H9 (cell line): ENCODE data around the gene VAMP8. TPM values are rescaled to one million over a fixed set of nuclear protein-coding genes. Genes with fewer than 3 reads are reported as not detected.
A peak's percentile ranks its signal among the peaks of the same experiment; 100 is the strongest.

Experiments used
- DNase-seq: peaks from one replicate; pipeline ENCODE4 v3.0.0-alpha.2; 2017
- H2AFZ ChIP-seq: one replicate; pipeline ENCODE4 v1.6.1; 2013; ENCODE audit warnings: mild to moderate bottlenecking, low read length, control low read depth, moderate library complexity
- H2AK5ac ChIP-seq: 2 replicates; pipeline ENCODE4 v1.6.1; 2013; ENCODE audit warnings: low read length, control low read depth, mixed read lengths; ENCODE audit not compliant: insufficient read length
- H2BK120ac ChIP-seq: one replicate; pipeline ENCODE4 v1.6.1; 2013; ENCODE audit warnings: low read depth, mild to moderate bottlenecking, low read length, control low read depth, inconsistent platforms; ENCODE audit not compliant: poor library complexity, severe bottlenecking
- H2BK12ac ChIP-seq: 2 replicates; pipeline ENCODE4 v1.6.1; 2013; ENCODE audit warnings: low read length, control low read depth, mixed read lengths, low read depth; ENCODE audit not compliant: insufficient read length
- H2BK15ac ChIP-seq: 2 replicates; pipeline ENCODE4 v1.6.1; 2013; ENCODE audit warnings: low read depth, low read length, control low read depth
- H2BK20ac ChIP-seq: one replicate; pipeline ENCODE4 v1.6.1; 2013; ENCODE audit warnings: low read depth, mild to moderate bottlenecking, low read length, control low read depth, inconsistent platforms; ENCODE audit not compliant: poor library complexity, severe bottlenecking
- H2BK5ac ChIP-seq: 2 replicates; pipeline ENCODE4 v1.6.1; 2013; ENCODE audit warnings: low read length, control low read depth, mixed read lengths; ENCODE audit not compliant: insufficient read length
- H3K14ac ChIP-seq: 2 replicates; pipeline ENCODE4 v1.6.1; 2013; ENCODE audit warnings: low read length, control low read depth; ENCODE audit not compliant: insufficient read depth
- H3K18ac ChIP-seq: 2 replicates; pipeline ENCODE4 v1.6.1; 2013; ENCODE audit warnings: low read depth, mild to moderate bottlenecking, mixed read lengths, low read length, control low read depth; ENCODE audit not compliant: insufficient read length
- H3K23ac ChIP-seq: 2 replicates; pipeline ENCODE4 v1.6.1; 2013; ENCODE audit warnings: low read length, control low read depth, mixed read lengths, low read depth; ENCODE audit not compliant: insufficient read length
- H3K23me2 ChIP-seq: 2 replicates; pipeline ENCODE4 v1.6.1; 2013; ENCODE audit warnings: low read depth, mild to moderate bottlenecking, mixed read lengths, low read length, control low read depth; ENCODE audit not compliant: insufficient read length, poor library complexity, severe bottlenecking
- H3K27ac ChIP-seq: 2 replicates; pipeline ENCODE4 v1.5.1; 2013; ENCODE audit warnings: low read length, control low read depth, mixed read lengths, low read depth; ENCODE audit not compliant: insufficient read length
- H3K27me3 ChIP-seq: 2 replicates; pipeline ENCODE4 v1.6.1; 2013; ENCODE audit warnings: low read length, control low read depth, inconsistent platforms; ENCODE audit not compliant: insufficient read depth
- H3K4ac ChIP-seq: 2 replicates; pipeline ENCODE4 v1.6.1; 2013; ENCODE audit warnings: low read depth, mild to moderate bottlenecking, control low read depth, inconsistent platforms, low read length, moderate library complexity
- H3K4me1 ChIP-seq: 2 replicates; pipeline ENCODE4 v1.6.1; 2013; ENCODE audit warnings: low read length, control low read depth, inconsistent platforms; ENCODE audit not compliant: insufficient read depth
- H3K4me2 ChIP-seq: 2 replicates; pipeline ENCODE4 v1.6.1; 2013; ENCODE audit warnings: low read length, control low read depth, mixed read lengths; ENCODE audit not compliant: insufficient read length, insufficient read depth
- H3K56ac ChIP-seq: 2 replicates; pipeline ENCODE4 v1.6.1; 2013; ENCODE audit warnings: low read depth, mild to moderate bottlenecking, mixed read lengths, low read length, control low read depth; ENCODE audit not compliant: insufficient read length
- H3K79me1 ChIP-seq: 2 replicates; pipeline ENCODE4 v1.6.1; 2013; ENCODE audit warnings: low read depth, mild to moderate bottlenecking, moderate library complexity, low read length, control low read depth, inconsistent platforms; ENCODE audit not compliant: insufficient read depth, poor library complexity, severe bottlenecking
- H3K79me2 ChIP-seq: 2 replicates; pipeline ENCODE4 v1.6.1; 2013; ENCODE audit warnings: low read length, control low read depth, inconsistent platforms; ENCODE audit not compliant: insufficient read depth
- H3K9ac ChIP-seq: 2 replicates; pipeline ENCODE4 v1.6.1; 2013; ENCODE audit warnings: low read length, control low read depth, mixed read lengths; ENCODE audit not compliant: insufficient read length; ENCODE audit errors: extremely low read depth
- H3K9me3 ChIP-seq: one replicate; pipeline ENCODE4 v1.6.1; 2013; ENCODE audit warnings: low read depth, low read length, inconsistent platforms; ENCODE audit not compliant: control insufficient read depth
- H3T11ph ChIP-seq: one replicate; pipeline ENCODE4 v1.6.1; 2013; ENCODE audit warnings: mild to moderate bottlenecking, low read length, control low read depth, inconsistent platforms
- H4K20me1 ChIP-seq: one replicate; pipeline ENCODE4 v1.6.1; 2013; ENCODE audit not compliant: control insufficient read depth, insufficient read length, insufficient read depth
- H4K5ac ChIP-seq: 2 replicates; pipeline ENCODE4 v1.6.1; 2013; ENCODE audit warnings: low read depth, mild to moderate bottlenecking, mixed read lengths, low read length, control low read depth; ENCODE audit not compliant: insufficient read length
- H4K8ac ChIP-seq: replicated peaks from 2 replicates; pipeline ENCODE4 v1.6.1; 2013; ENCODE audit warnings: low read length, control low read depth, mixed read lengths, low read depth; ENCODE audit not compliant: insufficient read length
- H4K91ac ChIP-seq: 2 replicates; pipeline ENCODE4 v1.6.1; 2013; ENCODE audit warnings: low read depth, mild to moderate bottlenecking, moderate library complexity, mixed read lengths, low read length, control low read depth; ENCODE audit not compliant: insufficient read length
- H3K27ac Mint-ChIP-seq, 3 experiments: 2 replicates in 2 of 3; 3 replicates in 1 of 3; pipeline ENCODE4 v1.8.0; 2020 to 2021; ENCODE audit warnings: mixed read lengths in 3 of 3, mild to moderate bottlenecking in 1 of 3, moderate library complexity in 1 of 3
- H3K27me3 Mint-ChIP-seq: 2 replicates; pipeline ENCODE4 v1.8.0; 2021; ENCODE audit warnings: low read depth, mild to moderate bottlenecking, moderate library complexity, mixed read lengths
- H3K36me3 Mint-ChIP-seq, 3 experiments: 2 replicates in 2 of 3; 3 replicates in 1 of 3; pipeline ENCODE4 v1.8.0; 2020 to 2021; ENCODE audit warnings: low read depth in 3 of 3, mixed read lengths in 3 of 3; ENCODE audit not compliant: insufficient read depth in 1 of 3
- H3K4me1 Mint-ChIP-seq, 2 experiments: 2 replicates each; pipeline ENCODE4 v1.8.0; 2020; ENCODE audit warnings: mixed read lengths in 2 of 2
- H3K4me3 Mint-ChIP-seq, 2 experiments: 2 replicates in 1 of 2; 3 replicates in 1 of 2; pipeline ENCODE4 v1.8.0; 2020 to 2021; ENCODE audit warnings: mild to moderate bottlenecking in 2 of 2, mixed read lengths in 2 of 2, moderate library complexity in 1 of 2
- H3K9me3 Mint-ChIP-seq, 2 experiments: 2 replicates in 1 of 2; 3 replicates in 1 of 2; pipeline ENCODE4 v1.8.0; 2020; ENCODE audit warnings: mild to moderate bottlenecking in 2 of 2, mixed read lengths in 2 of 2, moderate library complexity in 1 of 2
- CTCF ChIP-seq: fragments of 200-600 bp; sonication (generic); conservative IDR thresholded peaks from 3 replicates; pipeline ENCODE4 v1.8.0; 2021; ENCODE audit warnings: antibody characterized with exemption, mild to moderate bottlenecking
- WGBS: extraction: QIAGEN DNeasy Blood & Tissue Kit; methylation state at CpG from one replicate; pipeline ENCODE4 v1.1.7; 2013; ENCODE audit warnings: missing lambda C conversion rate, low lambda C conversion rate, mixed read lengths; ENCODE audit not compliant: insufficient read length; ENCODE audit errors: extremely low coverage; 5-methylcytosine and 5-hydroxymethylcytosine counted together
- total RNA-seq: library from RNA; stranded (reverse); gene quantifications from 2 replicates; pipeline ENCODE4 v1.2.1, GENCODE V29; 2021

Gene VAMP8
- total RNA-seq, 1 experiment from 2014 or later: 33.4 TPM

- Histone ChIP-seq H2BK20ac (no peak overlapping the region), H3K23me2 (peaks cover 17% of the 10 kb centered on the region), H3K27me3 (no peaks in the 10 kb centered on the region), H2BK120ac (no peak overlapping the region), H3K23ac (no peak overlapping the region), H4K91ac (no peak overlapping the region), H3K79me1 (no peaks in the 10 kb centered on the region), H3K27ac (no peak overlapping the region), H3K4me1 (0 out of 2 replicates have a peak, but pooled peaks cover 2% of the 10 kb centered on the region), H4K20me1 (no peaks in the 10 kb centered on the region), H2BK15ac (no peak overlapping the region), H3K14ac (no peak overlapping the region), H2BK12ac (no peak overlapping the region), H2AK5ac (no peak overlapping the region), H2AFZ (no peak overlapping the region), H3K79me2 (peaks cover 25% of the 10 kb centered on the region), H3K4ac (no peak overlapping the region), H2BK5ac (no peak overlapping the region), H3K56ac (no peak overlapping the region), H4K5ac (no peak overlapping the region), H3T11ph (no peak overlapping the region), H3K18ac (no peak overlapping the region), H4K8ac (no peak overlapping the region), H3K4me2 (no peak overlapping the region), H3K9ac (no peak overlapping the region), H3K9me3 (no peaks in the 10 kb centered on the region)
- no peak overlapping the region for H3K4me3 Mint-ChIP-seq
- H3K27ac Mint-ChIP-seq: peak overlapping the region in 1 of 3 experiments; percentile 44; a peak in 2 of 7 replicates
- WGBS: no CpG with 5 or more reads among the region's 3 CpGs
- peaks cover 5% of the 10 kb centered on the region; the same call in 1 of the 2 replicates for H3K27me3 Mint-ChIP-seq
- no peak for TF ChIP-seq CTCF
- H3K9me3 Mint-ChIP-seq: peaks cover 0 to 3% of the 10 kb centered on the region in 2 experiments; a peak in 1 of 5 replicates
- no peak for DNase-seq
- peaks cover 24 to 32% of the 10 kb centered on the region in 2 experiments for H3K4me1 Mint-ChIP-seq
- peaks cover 20 to 27% (median 23%) of the 10 kb centered on the region in 3 experiments for H3K36me3 Mint-ChIP-seq
Measured at GRCh38 chr2:85536479-85536878, 40.9 kb upstream of the VAMP8 start.
